Central memory CD8-positive, alpha-beta T cell (primary cell): ENCODE data around the gene TRIP10.
"Not testable (repeated sequence)": the region's sequence is repeated elsewhere in the genome, so short reads cannot be mapped to it uniquely, and the experiment has no call there.

ENCODE experiments used
- ATAC-seq: fragments of 150-1000 bp; cut with Tn5 transposase; replicated peaks from 2 replicates; pipeline ENCODE4 v1.10.0; 2022; ENCODE audit warnings: mild to moderate bottlenecking, moderate FRiP score, moderate number of reproducible peaks; ENCODE audit not compliant: poor library complexity, severe bottlenecking; ENCODE audit errors: extremely low read depth
- DNase-seq, 2 donors: peaks; one replicate each; pipeline ENCODE4 v3.0.0; 2021; ENCODE audit warnings: low spot score in 2 of 2
- H3K27ac Mint-ChIP-seq: one replicate; pipeline ENCODE4 v1.8.0; 2022; ENCODE audit warnings: low read depth, mild to moderate bottlenecking, moderate library complexity, mixed read lengths
- H3K27me3 Mint-ChIP-seq: one replicate; pipeline ENCODE4 v1.8.0; 2022; ENCODE audit warnings: mixed read lengths
- H3K36me3 Mint-ChIP-seq: one replicate; pipeline ENCODE4 v1.8.0; 2022; ENCODE audit warnings: mild to moderate bottlenecking, moderate library complexity, mixed read lengths; ENCODE audit not compliant: insufficient read depth
- H3K4me1 Mint-ChIP-seq: one replicate; pipeline ENCODE4 v1.8.0; 2022; ENCODE audit warnings: mixed read lengths
- H3K4me3 Mint-ChIP-seq: one replicate; pipeline ENCODE4 v1.8.0; 2022; ENCODE audit warnings: mild to moderate bottlenecking, moderate library complexity, mixed read lengths
- H3K9me3 Mint-ChIP-seq: one replicate; pipeline ENCODE4 v1.8.0; 2022; ENCODE audit warnings: mixed read lengths

The TRIP10 gene

GRCh38 chr19:6793411-6793810, 53.9 kb downstream of the TRIP10 start:
- ATAC-seq: no peak
- Mint-ChIP-seq H3K27me3 (no peaks in the 10 kb centered on the region), H3K36me3 (peaks cover 20% of the 10 kb centered on the region), H3K4me3 (no peak overlapping the region), H3K4me1 (peaks cover 63% of the 10 kb centered on the region), H3K9me3 (no peaks in the 10 kb centered on the region), H3K27ac (peak overlapping the region; percentile 73)
- no peak for DNase-seq

- DNase-seq (no peak), ATAC-seq (no peak)
- H3K36me3 Mint-ChIP-seq: peaks cover 16% of the 10 kb centered on the region
- H3K9me3 Mint-ChIP-seq: no peaks in the 10 kb centered on the region
- no peak overlapping the region for H3K27ac Mint-ChIP-seq
- no peaks in the 10 kb centered on the region for H3K27me3 Mint-ChIP-seq
- H3K4me1 Mint-ChIP-seq: peaks cover 63% of the 10 kb centered on the region
- no peak overlapping the region for H3K4me3 Mint-ChIP-seq
These were observed 54.5 kb downstream of the TRIP10 start for GRCh38 chr19:6793973-6794372.

GRCh38 chr19:6794686-6795431, 55.4 kb downstream of the TRIP10 start:
- Mint-ChIP-seq H3K36me3 (peaks cover 13% of the 10 kb centered on the region), H3K4me3 (no peak overlapping the region), H3K9me3 (no peaks in the 10 kb centered on the region), H3K27me3 (no peaks in the 10 kb centered on the region), H3K4me1 (peaks cover 63% of the 10 kb centered on the region), H3K27ac (no peak overlapping the region)
- DNase-seq (no peak), ATAC-seq (no peak)

GRCh38 chr19:6796278-6796677, 56.8 kb downstream of the TRIP10 start:
- peaks cover 13% of the 10 kb centered on the region for H3K36me3 Mint-ChIP-seq
- H3K27ac Mint-ChIP-seq: no peak overlapping the region
- H3K9me3 Mint-ChIP-seq: no peaks in the 10 kb centered on the region
- H3K4me3 Mint-ChIP-seq: no peak overlapping the region
- no peak for DNase-seq
- ATAC-seq: no peak
- H3K27me3 Mint-ChIP-seq: no peaks in the 10 kb centered on the region
- H3K4me1 Mint-ChIP-seq: peaks cover 72% of the 10 kb centered on the region

- Mint-ChIP-seq H3K27ac (no peak overlapping the region), H3K9me3 (no peaks in the 10 kb centered on the region), H3K36me3 (peaks cover 16% of the 10 kb centered on the region), H3K4me1 (peaks cover 70% of the 10 kb centered on the region), H3K27me3 (no peaks in the 10 kb centered on the region), H3K4me3 (no peak overlapping the region)
- DNase-seq (no peak), ATAC-seq (no peak)
These were observed 58.2 kb downstream of the TRIP10 start for GRCh38 chr19:6797646-6798045.

GRCh38 chr19:6800160-6800790, 60.8 kb downstream of the TRIP10 start:
- not testable (repeated sequence) for DNase-seq, H3K9me3 Mint-ChIP-seq, H3K27me3 Mint-ChIP-seq, ATAC-seq
- peak overlapping the region; percentile 85 for H3K4me3 Mint-ChIP-seq
- peak overlapping the region; percentile 92 for H3K27ac Mint-ChIP-seq
- peaks cover 14% of the 10 kb centered on the region for H3K36me3 Mint-ChIP-seq
- peaks cover 69% of the 10 kb centered on the region for H3K4me1 Mint-ChIP-seq

GRCh38 chr19:6800991-6801484, 61.6 kb downstream of the TRIP10 start:
- Mint-ChIP-seq H3K27me3 (no peaks in the 10 kb centered on the region), H3K9me3 (no peaks in the 10 kb centered on the region), H3K36me3 (peaks cover 16% of the 10 kb centered on the region), H3K4me3 (peak overlapping the region; percentile 85), H3K4me1 (peaks cover 64% of the 10 kb centered on the region), H3K27ac (peak overlapping the region; percentile 92)
- no peak for ATAC-seq
- DNase-seq: no peak
